Liver (tissue), 9 donors: ENCODE data around the gene SETX. TPM values are rescaled to one million over a fixed set of nuclear protein-coding genes. Genes with fewer than 3 reads are reported as not detected.

Experiments
- DNase-seq: peaks from one replicate; pipeline ENCODE4 v3.0.0-alpha.2; 2017; ENCODE audit warnings: low spot score
- H3K27ac ChIP-seq, 2 donors: one replicate each; pipeline ENCODE4 v1.7.0; 2013; ENCODE audit warnings: inconsistent platforms in 2 of 2, low read length in 2 of 2, control low read depth in 1 of 2, low read depth in 1 of 2, mild to moderate bottlenecking in 1 of 2
- H3K27me3 ChIP-seq, 4 donors: one replicate each; pipeline versions ENCODE4 v1.6.1 to v1.7.0; 2013; ENCODE audit warnings: low read length in 3 of 4, inconsistent platforms in 1 of 4, mild to moderate bottlenecking in 1 of 4, moderate library complexity in 1 of 4; ENCODE audit not compliant: control insufficient read depth in 4 of 4, insufficient read depth in 4 of 4
- H3K36me3 ChIP-seq, 4 donors: one replicate each; pipeline versions ENCODE4 v1.6.1 to v1.7.0; 2013; ENCODE audit warnings: low read length in 3 of 4, mild to moderate bottlenecking in 3 of 4, low read depth in 1 of 4, moderate library complexity in 1 of 4; ENCODE audit not compliant: control insufficient read depth in 4 of 4, insufficient read depth in 3 of 4
- H3K4me1 ChIP-seq, 4 donors: one replicate each; pipeline versions ENCODE4 v1.6.1 to v1.7.0; 2013; ENCODE audit warnings: low read length in 3 of 4, mild to moderate bottlenecking in 3 of 4, moderate library complexity in 1 of 4; ENCODE audit not compliant: control insufficient read depth in 4 of 4, insufficient read depth in 4 of 4
- H3K4me3 ChIP-seq, 3 donors: one replicate each; pipeline versions ENCODE4 v1.6.1 to v1.7.0; 2013; ENCODE audit warnings: low read length in 3 of 3, control low read depth in 1 of 3, low read depth in 1 of 3, mild to moderate bottlenecking in 1 of 3
- H3K9ac ChIP-seq, 2 donors: one replicate each; pipeline ENCODE4 v1.7.0; 2013; ENCODE audit warnings: low read length in 2 of 2, mild to moderate bottlenecking in 2 of 2, moderate library complexity in 2 of 2, control low read depth in 1 of 2, low read depth in 1 of 2
- H3K9me3 ChIP-seq, 4 donors: one replicate each; pipeline versions ENCODE4 v1.6.1 to v1.7.0; 2013; ENCODE audit warnings: low read length in 3 of 4; ENCODE audit not compliant: control insufficient read depth in 4 of 4
- EGR1 ChIP-seq, 2 donors: IDR thresholded peaks; 2 replicates each; pipeline ENCODE4 v1.6.1; 2016 to 2018; ENCODE audit warnings: antibody characterized with exemption in 2 of 2, low read depth in 2 of 2
- FOXA1 ChIP-seq: IDR thresholded peaks from 2 replicates; pipeline ENCODE4 v1.6.1; 2016; ENCODE audit warnings: antibody characterized with exemption
- FOXA2 ChIP-seq: IDR thresholded peaks from 2 replicates; pipeline ENCODE4 v1.6.1; 2016; ENCODE audit warnings: antibody characterized with exemption
- GABPA ChIP-seq, 2 donors: IDR thresholded peaks in 1 of 2; conservative IDR thresholded peaks in 1 of 2; 2 replicates each; pipeline ENCODE4 v1.6.1; 2016; ENCODE audit warnings: antibody characterized with exemption in 2 of 2, mild to moderate bottlenecking in 1 of 2, moderate library complexity in 1 of 2
- HNF4A ChIP-seq, 2 donors: conservative IDR thresholded peaks; 2 replicates each; pipeline ENCODE4 v1.6.1; 2016; ENCODE audit warnings: antibody characterized with exemption in 2 of 2, mild to moderate bottlenecking in 2 of 2
- HNF4G ChIP-seq: IDR thresholded peaks from 2 replicates; pipeline ENCODE4 v1.6.1; 2016; ENCODE audit warnings: antibody characterized with exemption
- JUND ChIP-seq, 2 donors: IDR thresholded peaks; 2 replicates each; pipeline ENCODE4 v1.6.1; 2016; ENCODE audit warnings: antibody characterized with exemption in 2 of 2
- NR2F2 ChIP-seq: IDR thresholded peaks from 2 replicates; pipeline ENCODE4 v1.6.1; 2016; ENCODE audit warnings: antibody characterized with exemption
- RAD21 ChIP-seq, 2 donors: IDR thresholded peaks; 2 replicates each; pipeline ENCODE4 v1.6.1; 2016; ENCODE audit warnings: antibody characterized with exemption in 2 of 2, mild to moderate bottlenecking in 2 of 2
- REST ChIP-seq: IDR thresholded peaks from 2 replicates; pipeline ENCODE4 v1.6.1; 2016; ENCODE audit warnings: antibody characterized with exemption, mild to moderate bottlenecking
- ZBTB33 ChIP-seq: IDR thresholded peaks from 2 replicates; pipeline ENCODE4 v1.6.1; 2016; ENCODE audit warnings: antibody characterized with exemption
- WGBS: extraction: QIAGEN DNeasy Blood & Tissue Kit; methylation state at CpG from one replicate; pipeline ENCODE4 v1.1.7; 2013; 5-methylcytosine and 5-hydroxymethylcytosine counted together
- polyA plus RNA-seq, 2 donors: library from polyadenylated mRNA; stranded (reverse) in 1 of 2; unstranded in 1 of 2; fragments of 200-250 nt in 1 of 2; fragments of >200 nt in 1 of 2; fragmentation: Nextera tagmentation in 1 of 2; extraction: Ambion mirVana in 1 of 2; gene quantifications; one replicate each; pipeline versions ENCODE4 v1.2.1 to v1.2.3, GENCODE V29; 2013 to 2015
- total RNA-seq, 2 donors: library from RNA; depleted of rRNA; stranded (reverse); fragments of >200 nt; gene quantifications; one replicate each; pipeline ENCODE4 v1.2.3, GENCODE V29; 2014
- TF ChIP-seq, protein P1 (sequence below): IDR thresholded peaks from 2 replicates; pipeline ENCODE4 v1.6.1; 2016; ENCODE audit warnings: antibody characterized with exemption
- TF ChIP-seq, protein P2 (sequence below): fragments of 150-350 bp; IDR thresholded peaks from 2 replicates; pipeline ENCODE4 v1.5.1; 2017; ENCODE audit warnings: improper control_type of control experiment, low read depth, low read length; ENCODE audit not compliant: missing input control
- donor health status: healthy.
- donor health status: healthy.
- donor health status: healthy.
- donor health status: healthy.
- donor health status: healthy.

SETX gene
- total and polyA plus RNA-seq, 4 donors: 8.6 to 60.2 (median 19.6) TPM

GRCh38 chr9:132324425-132324824 lies 30.4 kb downstream of the SETX start:
- TF ChIP-seq, protein P1, sequence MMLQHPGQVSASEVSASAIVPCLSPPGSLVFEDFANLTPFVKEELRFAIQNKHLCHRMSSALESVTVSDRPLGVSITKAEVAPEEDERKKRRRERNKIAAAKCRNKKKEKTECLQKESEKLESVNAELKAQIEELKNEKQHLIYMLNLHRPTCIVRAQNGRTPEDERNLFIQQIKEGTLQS: no peak
- TF ChIP-seq REST: no peak
- no peak for TF ChIP-seq JUND (IDR thresholded peaks at IDR 0.05)
- no peak for TF ChIP-seq HNF4A (conservative IDR thresholded peaks at IDR 0.05)
- no peak for TF ChIP-seq NR2F2
- TF ChIP-seq, protein P2, sequence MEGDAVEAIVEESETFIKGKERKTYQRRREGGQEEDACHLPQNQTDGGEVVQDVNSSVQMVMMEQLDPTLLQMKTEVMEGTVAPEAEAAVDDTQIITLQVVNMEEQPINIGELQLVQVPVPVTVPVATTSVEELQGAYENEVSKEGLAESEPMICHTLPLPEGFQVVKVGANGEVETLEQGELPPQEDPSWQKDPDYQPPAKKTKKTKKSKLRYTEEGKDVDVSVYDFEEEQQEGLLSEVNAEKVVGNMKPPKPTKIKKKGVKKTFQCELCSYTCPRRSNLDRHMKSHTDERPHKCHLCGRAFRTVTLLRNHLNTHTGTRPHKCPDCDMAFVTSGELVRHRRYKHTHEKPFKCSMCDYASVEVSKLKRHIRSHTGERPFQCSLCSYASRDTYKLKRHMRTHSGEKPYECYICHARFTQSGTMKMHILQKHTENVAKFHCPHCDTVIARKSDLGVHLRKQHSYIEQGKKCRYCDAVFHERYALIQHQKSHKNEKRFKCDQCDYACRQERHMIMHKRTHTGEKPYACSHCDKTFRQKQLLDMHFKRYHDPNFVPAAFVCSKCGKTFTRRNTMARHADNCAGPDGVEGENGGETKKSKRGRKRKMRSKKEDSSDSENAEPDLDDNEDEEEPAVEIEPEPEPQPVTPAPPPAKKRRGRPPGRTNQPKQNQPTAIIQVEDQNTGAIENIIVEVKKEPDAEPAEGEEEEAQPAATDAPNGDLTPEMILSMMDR: no peak
- no peak for TF ChIP-seq FOXA2
- TF ChIP-seq ZBTB33: no peak
- no peak for TF ChIP-seq HNF4G
- no peak for TF ChIP-seq RAD21 (IDR thresholded peaks at IDR 0.05)
- TF ChIP-seq EGR1 (IDR thresholded peaks at IDR 0.05; ENCODE audit: low read depth in 2 of 2): no peak
- H3K4me3 ChIP-seq: no peak overlapping the region
- no peaks in the 10 kb centered on the region for H3K27me3 ChIP-seq
- H3K27ac ChIP-seq: no peak overlapping the region
- H3K4me1 ChIP-seq: no peaks in the 10 kb centered on the region
- 95% methylated on average over 1 of the region's 1 CpG for WGBS
- no peaks in the 10 kb centered on the region for H3K9me3 ChIP-seq
- peaks cover 10 to 24% (median 22%) of the 10 kb centered on the region in 4 donors for H3K36me3 ChIP-seq
- H3K9ac ChIP-seq: no peak overlapping the region
- DNase-seq: no peak

GRCh38 chr9:132319421-132320110 lies 35.2 kb downstream of the SETX start:
- peaks cover 3 to 33% (median 12%) of the 10 kb centered on the region in 4 donors for H3K36me3 ChIP-seq
- no peak overlapping the region for H3K9ac ChIP-seq
- DNase-seq: no peak
- no peak overlapping the region for H3K27ac ChIP-seq
- H3K4me1 ChIP-seq: no peaks in the 10 kb centered on the region
- no peaks in the 10 kb centered on the region for H3K9me3 ChIP-seq
- WGBS: 86% methylated on average over 4 of the region's 4 CpGs
- no peaks in the 10 kb centered on the region for H3K27me3 ChIP-seq
- no peak for TF ChIP-seq HNF4G
- TF ChIP-seq REST: no peak
- no peak for TF ChIP-seq FOXA1
- no peak for TF ChIP-seq GABPA (IDR thresholded peaks at IDR 0.05 in 1 of 2, conservative IDR thresholded peaks at IDR 0.05 in 1 of 2)
- no peak overlapping the region for H3K4me3 ChIP-seq
